H1 (cell line): ENCODE data around the gene UQCC5. TPM values are rescaled to one million over a fixed set of nuclear protein-coding genes. Genes with fewer than 3 reads are reported as not detected.

Experiments used
- CHD1 ChIP-seq: IDR thresholded peaks from 2 replicates; pipeline ENCODE4 v1.6.1; 2012; ENCODE audit warnings: low read depth, low read length, improper control_type of control experiment
- CTBP2 ChIP-seq: IDR thresholded peaks from 2 replicates; pipeline ENCODE4 v1.7.0; 2011; ENCODE audit warnings: borderline replicate concordance, mild to moderate bottlenecking, moderate library complexity, mixed read lengths, low read length; ENCODE audit not compliant: insufficient read depth, insufficient read length
- EZH2 ChIP-seq: fragments of 200-600 bp; sonication (generic); IDR thresholded peaks from 2 replicates; pipeline ENCODE4 v1.7.1; 2012; ENCODE audit warnings: low read depth, mild to moderate bottlenecking, moderate library complexity, low read length, inconsistent platforms; ENCODE audit not compliant: severe bottlenecking
- polyA plus RNA-seq, 7 experiments: library from polyadenylated mRNA; depleted of rRNA in 3 of 7; stranded (reverse) in 5 of 7; unstranded in 2 of 7; fragments of >200 nt in 5 of 7; fragments of 200-250 nt in 2 of 7; gene quantifications; 1 replicate in 5 of 7; 2 replicates in 1 of 7; 4 replicates in 1 of 7; pipeline versions ENCODE4 v1.2.1 to v1.2.3, GENCODE V29; 2011 to 2013; ENCODE audit warnings: missing spikeins in 2 of 7, mixed read lengths in 2 of 7
- total RNA-seq: library from RNA; stranded (reverse); fragmentation: NEBNext Ultra II Directional; extraction: Animal tissue kit (Norgen Biotek cat#: 25700); gene quantifications from 2 replicates; pipeline ENCODE4 v1.2.1, GENCODE V29; 2021

UQCC5 gene
- total and polyA plus RNA-seq, 2 of the 8 experiments (the other 6 are each of a cell fraction or from before 2014, with no cell fraction given): 35.0 to 37.7 TPM

DNA sequence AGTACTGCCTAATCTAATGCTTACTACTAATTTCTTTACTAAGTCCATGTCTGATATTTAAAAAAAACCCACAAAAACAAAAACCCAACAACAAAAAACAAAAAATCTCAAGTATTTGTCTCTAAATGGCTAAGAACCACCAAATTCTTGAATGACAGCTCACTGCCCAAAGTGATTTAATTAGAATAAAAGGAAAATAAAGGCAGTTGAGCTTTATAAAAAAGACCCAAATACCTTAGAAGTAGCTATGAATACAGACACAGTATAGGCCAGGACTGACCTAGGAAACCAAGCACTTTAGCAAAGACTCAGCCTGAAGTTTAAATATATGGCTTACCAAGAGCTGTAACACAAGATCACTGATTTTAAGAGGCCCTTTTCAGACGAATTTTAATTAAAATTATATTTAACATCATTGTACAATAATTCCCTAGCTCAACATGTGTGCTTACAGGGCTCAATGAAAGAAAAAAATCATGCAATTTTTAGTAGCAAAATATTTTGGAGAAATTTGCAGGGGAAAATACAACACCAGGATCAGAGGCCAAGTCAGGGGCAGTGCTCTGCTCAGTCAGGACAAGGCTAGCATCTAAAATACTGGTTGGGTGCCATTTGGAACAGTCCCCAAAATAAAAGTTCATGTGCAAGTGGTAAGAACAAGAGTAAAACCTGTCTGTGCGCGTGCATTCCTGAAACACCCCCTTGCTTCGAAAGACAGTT, 24.8 kb downstream of the UQCC5 start (continued):
- TF ChIP-seq CHD1 (no peak), CTBP2 (no peak), EZH2 (no peak)
- TF ChIP-seq, all 59 proteins: peak for 0
